Left forelimb (tissue), 1 donor: ENCODE measurements around the gene DUSP9.
A peak's percentile ranks its signal among the peaks of the same experiment; 100 is the strongest.
"Not testable (repeated sequence)": the region's sequence is repeated elsewhere in the genome, so short reads cannot be mapped to it uniquely, and the experiment has no call there.

Experiments used
- DNase-seq: peaks from one replicate; pipeline ENCODE4 v3.0.0-alpha.2; 2018; ENCODE audit warnings: low spot score

The DUSP9 gene, protein sequence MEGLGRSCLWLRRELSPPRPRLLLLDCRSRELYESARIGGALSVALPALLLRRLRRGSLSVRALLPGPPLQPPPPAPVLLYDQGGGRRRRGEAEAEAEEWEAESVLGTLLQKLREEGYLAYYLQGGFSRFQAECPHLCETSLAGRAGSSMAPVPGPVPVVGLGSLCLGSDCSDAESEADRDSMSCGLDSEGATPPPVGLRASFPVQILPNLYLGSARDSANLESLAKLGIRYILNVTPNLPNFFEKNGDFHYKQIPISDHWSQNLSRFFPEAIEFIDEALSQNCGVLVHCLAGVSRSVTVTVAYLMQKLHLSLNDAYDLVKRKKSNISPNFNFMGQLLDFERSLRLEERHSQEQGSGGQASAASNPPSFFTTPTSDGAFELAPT

DNA sequence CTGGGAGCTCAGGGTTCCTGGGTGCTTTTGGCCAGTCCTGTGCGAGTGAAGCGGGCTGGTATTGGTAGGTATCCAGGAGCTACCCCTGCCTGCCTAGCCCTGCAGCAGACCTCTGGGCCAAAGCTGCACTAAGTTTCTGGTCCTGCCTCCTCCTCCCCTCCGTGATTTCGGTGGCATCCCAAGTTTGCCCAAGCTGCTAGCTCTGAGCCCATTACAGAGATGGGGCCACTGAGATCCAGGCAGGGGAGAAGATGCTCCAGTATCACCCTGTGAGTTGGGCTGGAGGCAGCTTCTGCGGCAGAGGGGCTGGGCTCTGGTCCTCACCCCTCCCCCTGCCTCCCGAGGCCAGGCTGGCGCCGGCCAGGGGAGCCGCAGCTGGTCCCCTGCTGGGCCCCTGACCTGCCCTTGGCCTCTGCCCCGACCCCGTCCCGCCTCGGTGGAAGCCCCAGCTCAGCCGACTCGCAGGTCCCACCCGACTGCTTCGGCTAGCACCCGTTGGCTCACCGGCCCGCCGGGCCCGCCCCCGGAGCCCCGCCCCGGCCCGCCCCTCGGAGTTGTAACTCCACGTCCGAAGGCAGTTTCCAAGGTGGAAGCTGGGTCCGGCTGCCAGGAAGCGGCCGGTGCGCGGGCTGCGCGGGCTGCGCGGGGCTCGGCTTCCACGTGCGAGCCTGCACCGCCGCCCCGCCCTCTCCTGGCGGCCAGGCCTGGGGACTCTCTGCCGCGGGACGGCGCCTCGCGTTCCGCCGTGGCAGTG lies at the start of gene DUSP9:
Gene DUSP9 (plus strand): TSS at position 584 of the 754 bp plus-strand sequence. CDS start 751 bp downstream, outside the sequence.
- DNase-seq = peak; percentile 65

DNA sequence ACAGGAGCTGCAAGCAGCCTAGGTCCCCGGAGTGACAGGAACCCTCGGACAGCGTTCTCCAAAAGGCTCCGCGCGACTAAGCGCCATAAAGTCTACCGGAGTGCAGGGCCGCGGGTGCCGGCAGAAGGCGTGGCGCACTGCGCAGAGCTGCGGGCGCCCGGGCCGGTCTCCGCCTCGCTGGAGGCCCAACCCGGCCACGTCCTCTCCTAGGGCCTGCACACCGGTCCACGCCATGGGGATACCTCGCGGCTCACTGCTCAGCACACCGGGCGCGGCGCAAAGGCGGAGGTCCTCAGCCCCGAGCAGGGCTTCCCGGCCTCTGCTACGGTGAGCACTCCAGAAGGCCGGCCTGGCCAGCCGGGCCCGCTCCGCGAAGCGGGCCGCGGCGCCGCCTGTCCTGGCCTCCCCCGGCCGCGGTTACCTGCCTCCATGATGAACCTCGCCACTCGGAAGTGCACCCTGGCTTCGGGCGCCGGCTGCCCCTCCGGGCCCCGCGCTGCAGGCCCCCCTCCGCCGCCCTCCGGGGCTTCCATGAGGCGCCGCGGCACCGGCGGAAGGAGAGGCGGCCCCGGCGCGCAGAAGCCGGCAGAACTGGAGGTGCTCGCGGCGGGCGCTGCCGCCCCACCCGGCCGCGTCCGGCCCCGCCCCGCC lies 48.3 kb upstream of the DUSP9 start, which contains the start of gene CCNQ:
Gene CCNQ (minus strand): TSS at position 599 of the 651 bp plus-strand sequence. CDS start 66 bp downstream, at position 533.
- no peak for DNase-seq

DNA sequence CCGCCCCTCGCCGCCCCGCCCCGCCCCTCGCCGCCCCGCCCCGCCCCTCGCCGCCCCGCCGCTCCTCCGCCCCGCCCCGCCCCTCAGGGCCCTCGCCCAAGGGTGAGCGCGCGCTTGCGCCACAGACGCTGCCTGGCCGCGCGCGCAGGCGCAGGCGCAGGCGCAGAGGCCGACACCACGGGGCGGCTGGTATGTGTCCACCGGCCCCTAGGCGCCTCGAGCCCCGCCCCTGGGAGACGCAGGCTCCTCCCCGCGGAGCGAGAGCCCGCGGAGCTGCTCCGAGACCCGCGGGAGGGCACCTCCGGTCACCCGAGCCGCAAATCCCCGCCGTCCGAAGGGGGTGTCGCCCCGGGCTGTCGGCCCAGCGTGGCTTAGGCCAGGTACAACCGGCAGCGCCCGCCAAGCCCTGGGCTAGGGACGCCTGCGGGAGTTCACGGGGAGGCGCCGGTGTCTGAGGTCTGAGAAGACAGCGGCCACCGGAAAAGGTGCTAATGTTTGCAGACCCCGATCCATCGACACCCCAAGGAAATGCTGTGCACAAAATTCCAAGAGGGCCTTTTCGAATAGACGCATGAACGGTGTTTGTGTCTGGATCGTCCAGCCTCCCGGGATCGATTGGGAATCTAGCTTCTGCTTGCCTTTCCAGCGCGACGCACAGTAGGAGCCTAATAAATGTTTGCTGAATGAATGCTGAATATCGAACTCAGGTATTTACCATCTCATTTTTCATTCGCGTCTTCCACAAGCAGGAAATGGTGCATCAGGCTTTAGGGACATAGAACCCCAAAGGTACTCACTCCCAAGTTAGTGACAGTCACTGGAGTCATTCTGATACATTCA lies 47.6 kb upstream of the DUSP9 start:
- DNase-seq = peak; percentile 86

DNA sequence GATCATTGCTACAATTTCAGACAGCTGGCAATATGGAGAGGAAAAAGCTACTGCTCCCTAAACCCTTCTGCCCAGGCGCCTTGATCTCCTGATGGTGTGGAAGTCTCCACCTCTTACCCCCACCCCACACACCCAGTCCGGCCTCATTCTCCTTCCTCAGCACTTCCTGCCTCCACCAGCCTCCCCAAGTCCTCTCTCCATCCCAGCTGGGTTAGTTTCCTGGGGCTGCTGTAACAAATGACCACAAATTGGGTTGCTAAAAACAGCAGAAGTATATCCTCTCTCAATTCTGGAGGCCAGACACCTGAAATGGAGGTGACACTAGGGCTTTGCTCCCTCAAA lies 47.0 kb upstream of the DUSP9 start:
- DNase-seq = no peak

DNA sequence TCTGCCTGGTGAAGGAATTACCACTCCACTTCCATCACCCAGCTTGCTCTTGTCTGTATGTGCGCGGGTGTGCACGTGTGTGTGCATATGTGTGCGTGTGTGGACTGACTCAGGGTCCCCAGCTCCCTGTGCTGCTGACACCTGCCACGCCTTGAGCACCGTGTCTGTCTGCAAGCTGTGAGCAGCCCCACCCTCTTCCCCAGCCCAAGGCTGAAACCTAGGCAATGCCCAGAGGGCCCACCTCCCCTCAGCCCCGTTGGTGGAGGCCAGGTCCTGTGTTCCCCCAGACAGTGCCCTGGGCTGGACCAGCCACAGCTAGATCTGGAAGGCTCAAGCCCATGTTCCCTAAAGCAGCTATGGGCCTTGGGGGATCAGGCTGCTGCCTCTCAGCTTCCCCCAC lies 46.1 kb upstream of the DUSP9 start:
- DNase-seq = no peak

DNA sequence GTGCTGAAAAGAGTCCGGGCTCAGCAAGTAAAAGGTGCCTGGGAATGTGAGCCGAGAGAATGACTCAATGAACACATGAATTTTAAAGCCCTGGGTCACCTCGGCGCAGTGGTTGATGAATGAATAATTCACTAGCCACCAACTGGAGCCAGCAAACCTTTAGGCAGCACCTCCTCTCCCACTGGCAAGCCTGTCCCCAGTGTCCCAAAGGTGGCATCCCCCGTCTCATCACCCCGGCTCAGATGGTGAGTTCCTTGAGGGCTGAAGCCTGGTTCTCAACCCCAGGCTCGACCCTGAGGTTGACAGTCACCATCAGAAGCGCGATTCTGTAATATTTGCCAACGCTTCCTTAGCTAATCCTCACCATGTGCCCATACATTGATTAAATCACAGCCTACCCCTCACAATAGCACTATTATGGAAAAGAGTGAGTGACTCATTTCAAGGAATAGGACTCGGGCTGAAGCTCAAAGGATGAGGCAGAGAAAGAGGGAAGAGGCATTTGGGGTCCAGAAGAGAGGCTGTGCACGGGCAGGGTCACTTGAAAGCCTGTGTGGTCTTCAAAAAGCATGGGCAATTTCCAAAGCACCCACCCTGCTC lies 45.4 kb upstream of the DUSP9 start:
- DNase-seq = no peak

DNA sequence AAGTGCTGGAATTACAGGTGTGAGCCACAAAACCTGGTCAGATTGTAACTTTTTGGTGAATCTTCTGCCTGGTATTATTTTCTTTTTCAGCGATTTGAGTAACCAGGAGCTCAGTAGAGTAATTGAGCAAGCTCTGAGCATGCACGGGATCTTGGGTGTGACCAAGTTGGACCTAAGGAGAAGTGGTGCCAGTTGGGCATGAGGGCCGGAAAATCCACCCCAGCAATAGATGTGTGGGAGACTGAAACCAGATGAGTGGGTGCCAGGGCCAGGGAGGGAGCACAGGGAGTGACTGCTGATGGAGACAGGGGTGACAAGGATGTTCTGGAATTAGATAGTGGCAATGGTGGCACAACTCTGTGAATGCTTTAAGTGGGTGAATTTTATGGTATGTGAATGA lies 44.4 kb upstream of the DUSP9 start:
- no peak for DNase-seq

DNA sequence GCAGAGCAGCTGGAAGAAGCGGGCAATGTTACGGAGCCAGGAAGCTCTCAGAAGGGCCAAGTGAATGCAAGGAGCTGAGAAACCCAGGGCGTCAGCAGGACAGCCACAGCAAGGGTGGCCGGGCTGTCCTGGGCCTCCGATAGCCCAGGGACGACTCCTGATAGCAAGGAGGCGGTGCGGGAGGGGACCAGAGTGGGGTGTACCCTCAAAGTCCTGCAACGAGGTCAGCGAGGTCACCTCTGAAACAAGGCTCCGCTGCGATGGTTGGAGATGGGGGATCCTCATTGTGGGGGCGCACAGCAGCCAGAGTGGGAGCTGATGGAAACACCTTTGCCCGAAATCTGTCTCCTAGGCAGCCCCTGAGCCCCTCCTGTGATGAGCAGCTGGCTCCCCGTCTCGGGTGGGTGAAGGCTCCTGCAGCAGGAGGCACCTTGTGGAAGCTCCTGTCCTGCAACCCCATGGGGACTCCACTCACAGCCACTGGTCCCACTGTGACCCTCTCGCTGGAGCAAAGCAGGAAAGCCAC lies 43.8 kb upstream of the DUSP9 start:
- no peak for DNase-seq

DNA sequence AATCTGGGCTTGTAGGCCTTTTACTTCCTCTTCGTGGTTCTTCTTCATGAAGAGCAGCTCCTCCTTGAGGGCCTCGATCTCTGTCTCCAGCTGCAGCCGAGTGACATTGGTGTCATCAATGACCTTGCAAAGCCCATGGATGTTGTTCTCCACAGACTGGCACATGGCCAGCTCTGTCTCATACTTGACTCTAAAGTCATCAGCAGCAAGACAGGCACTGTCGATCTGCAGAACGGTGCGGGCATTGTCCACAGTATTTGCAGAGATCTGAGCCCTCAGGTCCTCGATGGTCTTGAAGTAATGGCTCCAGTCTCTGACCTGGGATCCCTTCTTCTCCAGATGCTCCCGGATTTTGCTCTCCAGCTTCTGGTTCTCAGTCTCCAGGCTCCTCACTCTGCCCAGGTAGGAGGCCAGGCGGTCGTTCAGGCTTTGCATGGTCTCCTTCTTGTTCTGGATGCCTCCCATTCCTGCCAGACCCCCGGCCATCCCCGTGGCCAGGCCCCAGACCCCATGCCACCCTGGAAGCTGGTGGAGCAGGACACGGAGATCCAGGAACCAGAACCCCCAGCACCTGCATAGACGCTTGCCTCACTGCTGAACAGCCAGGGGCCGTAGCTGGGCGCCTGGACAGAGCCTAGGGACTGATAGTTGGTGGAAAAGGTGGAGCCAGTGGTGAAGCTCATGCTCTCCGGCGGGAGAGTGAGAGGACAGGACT lies 42.2 kb upstream of the DUSP9 start:
- not testable (repeated sequence) for DNase-seq

DNA sequence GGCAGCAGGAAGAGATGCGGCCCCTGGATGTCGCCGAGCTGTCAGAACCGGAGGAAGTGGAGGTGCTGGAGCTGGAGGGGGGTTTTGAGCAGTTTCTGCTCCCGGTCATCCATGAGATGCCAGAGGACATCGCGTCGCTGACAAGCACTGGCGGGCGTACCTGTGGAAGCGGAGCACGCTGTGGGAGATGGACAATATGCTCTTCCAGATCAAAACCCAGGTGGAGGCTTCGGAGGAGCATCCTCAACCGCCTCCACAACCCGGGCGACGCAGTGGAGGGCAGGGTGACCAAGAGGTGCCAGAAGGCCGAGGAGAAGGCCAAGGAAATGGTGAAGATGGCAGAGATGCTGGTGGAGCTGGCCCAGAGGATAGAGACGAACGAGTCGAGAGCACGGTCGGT lies 40.5 kb upstream of the DUSP9 start:
- no peak for DNase-seq

DNA sequence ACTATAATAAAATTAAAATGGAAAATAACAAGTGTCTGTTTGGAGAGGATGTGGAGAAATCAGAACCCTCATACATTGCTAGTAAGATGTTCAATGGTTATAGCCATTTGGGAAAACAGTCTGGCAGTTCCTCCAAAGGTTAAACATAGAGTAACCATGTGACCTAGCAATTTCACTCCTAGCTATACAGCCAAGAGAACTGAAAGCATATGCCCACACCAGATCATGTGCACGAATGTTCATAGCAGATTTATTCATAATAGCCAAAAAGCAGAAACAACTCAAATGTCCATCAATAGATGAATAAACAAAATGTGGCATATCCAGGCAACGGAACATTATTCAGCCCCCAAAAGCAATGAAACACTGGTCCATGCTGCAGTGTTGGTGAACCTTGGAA lies 38.6 kb upstream of the DUSP9 start:
- no peak for DNase-seq

DNA sequence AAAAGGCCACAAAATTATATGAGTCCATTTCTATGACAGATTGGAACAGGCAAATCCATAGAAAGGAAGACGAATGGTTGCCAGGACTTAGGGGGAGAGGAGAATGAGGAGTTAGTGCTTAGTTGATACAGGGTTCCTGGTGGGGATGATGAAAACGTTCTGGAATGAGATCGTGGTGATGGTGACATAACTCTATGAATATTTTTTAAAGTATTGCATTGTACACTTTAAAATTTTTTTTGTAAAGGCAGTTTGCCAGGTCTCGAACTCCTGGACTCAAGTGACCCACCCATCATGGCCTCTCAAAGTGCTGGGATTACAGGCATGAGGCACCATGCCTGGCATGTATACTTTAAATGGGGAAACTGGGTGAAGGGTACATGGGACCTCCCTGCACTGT lies 38.2 kb upstream of the DUSP9 start:
- DNase-seq = no peak

DNA sequence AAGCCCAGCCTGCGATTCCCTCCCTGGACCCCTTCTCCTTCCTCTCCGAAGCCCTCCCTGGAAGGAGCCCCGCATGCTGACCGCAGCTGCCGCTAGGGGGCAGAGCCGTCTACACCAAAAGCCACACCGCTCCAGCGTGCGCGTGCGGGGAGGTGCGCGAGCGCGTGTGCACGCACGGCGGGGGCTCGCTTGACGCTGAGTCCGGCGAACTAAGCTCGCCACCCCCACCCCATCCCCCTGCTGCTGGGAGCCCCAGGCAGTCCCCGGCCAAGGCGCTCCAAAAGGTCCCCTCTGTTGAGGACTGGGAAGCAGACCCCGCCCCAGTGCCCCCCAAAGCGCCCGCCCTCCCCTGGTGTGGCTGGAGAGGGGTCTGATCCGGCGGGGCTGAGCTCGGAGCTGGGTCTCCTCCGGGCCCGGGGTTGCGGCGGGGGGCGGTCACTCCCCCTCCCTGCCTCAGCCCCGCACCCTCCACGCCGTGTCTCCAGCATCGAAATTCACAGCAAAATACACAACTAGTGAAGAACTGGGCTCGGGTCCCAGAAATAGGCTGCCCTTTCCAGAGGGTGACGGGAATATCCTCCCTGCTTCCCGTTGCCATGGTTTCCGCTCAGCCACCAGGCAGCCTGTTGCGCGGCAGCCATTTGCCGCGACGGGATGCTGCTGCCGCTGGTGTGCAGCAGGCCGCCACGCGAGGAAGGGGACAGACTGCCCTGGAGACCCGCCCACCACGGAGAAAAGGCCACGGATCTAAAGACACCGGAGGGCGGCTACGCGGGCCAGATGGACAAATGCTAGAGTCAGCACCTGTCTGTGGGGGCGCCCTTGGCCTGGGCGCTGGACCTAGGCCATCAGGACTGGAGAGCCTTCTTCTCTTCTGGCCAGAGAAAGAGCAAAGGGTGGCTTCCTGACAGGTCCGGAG lies 36.8 kb upstream of the DUSP9 start:
- peak; percentile 85 for DNase-seq

DNA sequence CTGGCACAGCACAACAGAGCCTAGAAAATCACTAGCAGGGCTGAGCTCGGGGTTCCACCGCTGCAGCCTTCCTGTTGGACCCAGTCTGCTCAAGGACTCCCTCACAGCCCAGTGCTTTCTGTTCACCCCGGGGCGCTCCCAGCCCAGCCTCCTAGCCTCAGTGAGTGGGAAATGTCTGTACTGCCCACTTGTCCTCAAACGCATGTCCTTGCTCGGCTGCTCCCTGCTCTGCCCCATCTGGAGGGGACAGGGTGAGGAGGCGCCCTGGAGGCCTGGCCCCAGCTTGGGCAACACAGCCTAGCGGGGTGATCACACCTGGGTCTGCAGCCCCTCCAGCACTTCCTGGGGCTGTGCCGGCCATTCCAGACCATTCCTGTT lies 36.2 kb upstream of the DUSP9 start:
- DNase-seq = no peak

DNA sequence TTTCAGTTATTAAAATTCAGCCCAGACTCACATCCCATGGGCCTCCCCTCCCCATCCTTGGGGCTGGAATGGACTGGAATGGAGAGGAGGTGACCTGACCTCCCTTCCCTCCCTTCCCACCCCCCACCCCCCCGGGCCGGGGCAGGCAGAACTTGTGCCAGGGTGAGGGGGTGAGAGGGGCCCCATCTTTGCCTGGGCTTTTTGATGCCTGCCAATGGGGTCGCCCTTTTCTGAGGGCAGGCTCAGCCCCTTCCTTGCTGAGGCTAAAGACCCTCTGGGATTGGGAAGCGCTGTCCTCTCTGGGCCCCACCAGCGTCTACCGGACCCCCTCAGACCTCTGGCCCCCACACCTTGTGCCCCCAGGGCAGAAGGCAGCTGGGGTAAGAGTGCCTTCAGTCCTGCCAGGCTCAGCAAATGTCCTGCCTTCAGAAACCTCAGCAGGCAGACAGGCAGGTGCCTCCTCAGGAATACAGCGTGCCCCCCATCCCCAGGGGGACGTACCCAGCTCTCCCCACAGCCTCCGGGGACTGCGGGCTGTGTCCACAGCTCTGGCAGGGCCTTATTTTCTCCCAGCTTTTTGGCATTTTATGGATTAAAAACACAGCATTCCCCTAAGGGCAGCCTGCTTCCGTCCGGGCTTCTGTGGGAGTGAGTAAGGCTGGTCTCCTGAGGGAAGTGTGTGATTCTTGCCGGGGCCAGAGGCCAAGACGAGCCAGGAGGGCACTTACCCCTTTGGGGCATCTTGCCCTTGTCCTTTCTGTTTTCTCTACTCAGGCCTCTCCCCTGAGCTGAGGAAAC lies 35.5 kb upstream of the DUSP9 start:
- no peak for DNase-seq

DNA sequence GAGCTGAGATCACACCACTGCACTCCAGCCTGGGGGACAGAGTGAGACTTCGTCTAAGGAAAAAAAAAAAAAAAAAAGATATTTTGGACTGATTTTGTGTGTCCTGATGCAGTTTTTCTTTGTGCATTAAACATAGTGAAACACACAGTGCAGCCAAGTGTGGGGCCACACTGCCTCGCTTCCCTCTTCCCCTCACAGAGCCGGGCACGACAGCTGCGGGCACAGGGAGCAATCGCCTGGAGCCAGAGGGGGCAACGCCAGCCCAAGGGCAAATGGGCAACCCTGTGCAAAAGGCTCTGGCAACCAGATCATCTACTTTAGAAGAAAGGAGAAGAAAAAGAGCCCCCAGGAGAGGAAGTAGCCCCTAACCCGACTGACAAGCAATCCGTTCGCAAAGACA lies 34.6 kb upstream of the DUSP9 start:
- DNase-seq = no peak

DNA sequence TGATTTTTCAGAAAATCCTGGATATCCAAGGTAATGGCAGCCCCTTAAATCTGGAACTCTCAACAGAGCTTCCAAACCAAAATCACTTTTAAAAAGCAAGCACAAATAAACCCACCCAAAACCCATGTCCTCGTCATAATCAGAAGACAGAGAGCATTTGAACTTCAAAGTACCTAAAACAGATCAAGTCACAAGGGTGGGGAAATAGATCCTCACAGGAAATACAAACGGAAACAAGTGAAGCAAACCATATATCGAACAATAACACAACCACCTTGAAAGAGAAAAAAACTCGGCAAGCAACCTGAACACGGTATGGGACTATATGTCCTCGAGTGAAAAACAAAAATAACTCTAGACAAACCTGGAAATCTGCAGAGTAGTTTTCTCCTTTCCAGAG lies 32.2 kb upstream of the DUSP9 start:
- DNase-seq = no peak

DNA sequence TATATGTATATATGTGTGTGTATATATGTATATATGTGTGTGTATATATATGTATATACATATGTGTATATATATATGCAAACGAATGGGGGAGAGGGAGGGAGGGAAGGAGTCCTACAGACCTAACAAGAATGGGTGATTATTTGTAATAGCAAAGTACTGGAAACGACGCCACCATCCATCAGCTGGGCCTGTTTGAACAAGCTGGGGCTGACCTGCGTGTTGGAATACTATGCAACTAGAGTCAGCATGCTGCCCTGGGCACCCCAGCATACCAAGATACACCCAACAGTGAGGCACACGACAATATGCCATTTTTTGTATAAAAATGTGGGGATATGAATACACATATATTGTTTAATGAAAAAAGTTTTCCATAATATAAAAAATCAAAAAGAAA lies 26.4 kb upstream of the DUSP9 start:
- DNase-seq = no peak
